Ovary (tissue), 3 donors: ENCODE data around the gene SLC39A11.

Source experiments
- CTCF ChIP-seq, 3 donors: fragments of 450-650 bp in 2 of 3; fragments of 200-600 bp in 1 of 3; IDR thresholded peaks; one replicate each; pipeline versions ENCODE4 v1.5.1 to v1.8.0; 2016 to 2022; ENCODE audit warnings: antibody characterized with exemption in 3 of 3, mild to moderate bottlenecking in 1 of 3
- EP300 ChIP-seq: sonication (generic); formaldehyde crosslinking; IDR thresholded peaks from one replicate; pipeline ENCODE4 v1.6.1; 2017; ENCODE audit warnings: antibody characterized with exemption
- POLR2A ChIP-seq: fragments of 450-650 bp; IDR thresholded peaks from one replicate; pipeline ENCODE4 v1.6.1; 2017; ENCODE audit warnings: antibody characterized with exemption, mild to moderate bottlenecking, moderate library complexity
- donor health status: DM: no; HTN: no; CAD: no.

DNA sequence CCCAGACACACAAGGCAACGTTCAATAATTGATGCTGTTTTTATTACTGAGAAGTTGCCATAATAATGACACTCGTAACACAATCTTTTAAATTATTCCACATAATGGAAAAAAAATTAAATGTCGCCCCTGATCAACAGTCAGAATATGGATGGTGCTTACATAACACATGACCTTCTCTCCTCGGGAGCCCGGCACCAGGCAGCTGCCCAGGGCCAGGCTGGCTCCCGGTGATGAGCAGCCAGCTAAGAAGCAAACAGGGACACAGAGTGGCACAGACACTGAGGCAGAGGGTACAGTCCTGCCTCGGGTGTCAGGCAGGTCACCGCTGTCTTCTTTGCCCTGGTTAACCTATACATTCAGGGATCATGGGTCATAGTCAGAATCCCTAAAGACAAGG is 137.9 kb downstream of the SLC39A11 start:
- no peak for TF ChIP-seq CTCF (IDR thresholded peaks at IDR 0.05)
- TF ChIP-seq POLR2A = no peak
- TF ChIP-seq EP300 = no peak
